HEK293T (cell line): ENCODE results near the gene TRIP4.

ENCODE experiments used
- CTBP1 ChIP-seq: fragments of 450-650 bp; IDR thresholded peaks from 2 replicates; pipeline ENCODE4 v1.6.1; 2016; ENCODE audit warnings: borderline replicate concordance
- SUZ12 ChIP-seq: fragments of 450-650 bp; IDR thresholded peaks from 2 replicates; pipeline ENCODE4 v1.6.1; 2016; ENCODE audit warnings: mild to moderate bottlenecking
- TF ChIP-seq, protein P1 (sequence below): fragments of 450-650 bp; IDR thresholded peaks from 2 replicates; pipeline ENCODE4 v1.6.1; 2016

DNA sequence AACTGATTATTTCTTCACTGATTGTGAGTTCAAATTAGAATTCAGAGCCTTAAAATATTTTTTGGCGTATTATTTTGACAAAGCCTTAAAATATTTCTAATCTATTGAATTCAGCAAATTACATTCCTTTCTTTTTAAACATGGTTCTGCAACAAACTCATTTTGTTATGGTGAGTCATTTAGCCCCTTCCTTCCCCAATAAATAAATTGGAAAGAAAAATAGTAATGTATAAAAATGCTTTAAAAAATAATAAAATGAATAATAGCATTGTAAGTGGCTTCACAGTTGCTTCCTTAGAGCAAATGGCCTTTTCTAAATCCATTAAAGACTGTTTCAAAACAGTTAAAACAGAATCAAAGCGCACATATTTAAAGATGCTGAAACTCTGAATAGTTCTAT, 43.8 kb upstream of the TRIP4 start:
- TF ChIP-seq, protein P1, sequence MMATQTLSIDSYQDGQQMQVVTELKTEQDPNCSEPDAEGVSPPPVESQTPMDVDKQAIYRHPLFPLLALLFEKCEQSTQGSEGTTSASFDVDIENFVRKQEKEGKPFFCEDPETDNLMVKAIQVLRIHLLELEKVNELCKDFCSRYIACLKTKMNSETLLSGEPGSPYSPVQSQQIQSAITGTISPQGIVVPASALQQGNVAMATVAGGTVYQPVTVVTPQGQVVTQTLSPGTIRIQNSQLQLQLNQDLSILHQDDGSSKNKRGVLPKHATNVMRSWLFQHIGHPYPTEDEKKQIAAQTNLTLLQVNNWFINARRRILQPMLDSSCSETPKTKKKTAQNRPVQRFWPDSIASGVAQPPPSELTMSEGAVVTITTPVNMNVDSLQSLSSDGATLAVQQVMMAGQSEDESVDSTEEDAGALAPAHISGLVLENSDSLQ: no peak
- TF ChIP-seq CTBP1 (no peak), SUZ12 (no peak)
